HEK293 (cell line): ENCODE results near the gene ABCG8.

Source experiments
- CTCF ChIA-PET: fragments of 350-600 bp; formaldehyde crosslinking; extraction: SDS; loops from one replicate; lab custom pipeline; 2021; ENCODE audit warnings: antibody characterized with exemption; lab: Yijun Ruan, JAX
- POLR2A ChIA-PET: fragments of 300-600 bp; formaldehyde crosslinking; extraction: SDS; loops from one replicate; lab custom pipeline; 2020; ENCODE audit warnings: antibody characterized with exemption, inconsistent platforms; lab: Yijun Ruan, JAX
- H3K27ac ChIP-seq: fragments of 200-500 bp; sonication (Bioruptor generic); 2 replicates; pipeline ENCODE4 v1.5.1; 2014; ENCODE audit warnings: low read depth, low read length, control low read depth, inconsistent platforms; ENCODE audit errors: extremely low read depth
- H3K36me3 ChIP-seq, 2 experiments: fragments of 200-500 bp in 1 of 2; sonication (Bioruptor generic) in 1 of 2; 1 replicate in 1 of 2; 2 replicates in 1 of 2; pipeline ENCODE4 v1.5.1; 2014 to 2017; ENCODE audit warnings: inconsistent platforms in 2 of 2, low read length in 2 of 2; ENCODE audit not compliant: control insufficient read depth in 2 of 2, insufficient read depth in 1 of 2
- H3K4me1 ChIP-seq: fragments of 200-500 bp; sonication (Bioruptor generic); 2 replicates; pipeline ENCODE4 v1.5.1; 2014; ENCODE audit warnings: mild to moderate bottlenecking, low read length, inconsistent platforms; ENCODE audit not compliant: control insufficient read depth, insufficient read depth
- H3K4me3 ChIP-seq: 2 replicates; pipeline ENCODE4 v1.5.1; 2011; ENCODE audit warnings: low read depth, mild to moderate bottlenecking, control low read depth, low read length, moderate library complexity
- H3K9me3 ChIP-seq: fragments of 200-500 bp; sonication (Bioruptor generic); 2 replicates; pipeline ENCODE4 v1.5.1; 2014; ENCODE audit warnings: low read depth, low read length, inconsistent platforms; ENCODE audit not compliant: control insufficient read depth, insufficient read depth
- GLIS1 ChIP-seq: fragments of 450-650 bp; formaldehyde crosslinking; IDR thresholded peaks from 2 replicates; pipeline ENCODE4 v1.5.1; 2016; ENCODE audit warnings: missing biosample characterization, missing genetic modification characterization
- HOXA7 ChIP-seq: sonication (generic); formaldehyde crosslinking; IDR thresholded peaks from 2 replicates; pipeline ENCODE4 v1.8.1; 2022; ENCODE audit warnings: missing genetic modification reagents, borderline replicate concordance
- MEIS1 ChIP-seq: sonication (generic); formaldehyde crosslinking; IDR thresholded peaks from 2 replicates; pipeline ENCODE4 v1.8.1; 2022; ENCODE audit warnings: missing genetic modification reagents, mild to moderate bottlenecking, borderline replicate concordance
- RBAK ChIP-seq: fragments of 450-650 bp; formaldehyde crosslinking; IDR thresholded peaks from 2 replicates; pipeline ENCODE4 v1.5.1; 2016; ENCODE audit warnings: missing biosample characterization, missing genetic modification characterization
- WT1 ChIP-seq: fragments of 450-650 bp; formaldehyde crosslinking; IDR thresholded peaks from 2 replicates; pipeline ENCODE4 v1.5.1; 2016; ENCODE audit warnings: missing biosample characterization, missing genetic modification characterization
- ZBTB48 ChIP-seq: fragments of 450-650 bp; formaldehyde crosslinking; IDR thresholded peaks from 2 replicates; pipeline ENCODE4 v1.5.1; 2016; ENCODE audit warnings: missing biosample characterization, missing genetic modification characterization
- ZNF112 ChIP-seq: fragments of 450-650 bp; formaldehyde crosslinking; IDR thresholded peaks from 2 replicates; pipeline ENCODE4 v1.5.0; 2017; ENCODE audit warnings: missing biosample characterization, missing genetic modification characterization
- ZNF132 ChIP-seq: fragments of 450-650 bp; formaldehyde crosslinking; IDR thresholded peaks from 2 replicates; pipeline ENCODE4 v1.5.1; 2017; ENCODE audit warnings: missing biosample characterization, missing genetic modification characterization, borderline replicate concordance
- ZNF133 ChIP-seq: fragments of 450-650 bp; formaldehyde crosslinking; IDR thresholded peaks from 2 replicates; pipeline ENCODE4 v1.5.1; 2016; ENCODE audit warnings: missing biosample characterization, missing genetic modification characterization
- ZNF157 ChIP-seq: fragments of 450-650 bp; formaldehyde crosslinking; IDR thresholded peaks from 2 replicates; pipeline ENCODE4 v1.5.1; 2016; ENCODE audit warnings: missing biosample characterization, missing genetic modification characterization
- ZNF175 ChIP-seq: fragments of 450-650 bp; formaldehyde crosslinking; IDR thresholded peaks from 2 replicates; pipeline ENCODE4 v1.5.1; 2016; ENCODE audit warnings: missing biosample characterization, missing genetic modification characterization
- ZNF341 ChIP-seq: fragments of 450-650 bp; formaldehyde crosslinking; IDR thresholded peaks from 2 replicates; pipeline ENCODE4; 2016; ENCODE audit warnings: low read depth, missing biosample characterization, missing genetic modification characterization
- ZNF548 ChIP-seq: fragments of 450-650 bp; formaldehyde crosslinking; IDR thresholded peaks from 2 replicates; pipeline ENCODE4 v1.5.1; 2016; ENCODE audit warnings: missing biosample characterization, missing genetic modification characterization
- ZNF560 ChIP-seq: fragments of 450-650 bp; formaldehyde crosslinking; IDR thresholded peaks from 2 replicates; pipeline ENCODE4 v1.5.1; 2017; ENCODE audit warnings: missing biosample characterization, missing genetic modification characterization, borderline replicate concordance
- ZNF585B ChIP-seq: fragments of 450-650 bp; formaldehyde crosslinking; IDR thresholded peaks from 2 replicates; pipeline ENCODE4 v1.5.1; 2016; ENCODE audit warnings: missing biosample characterization, missing genetic modification characterization
- ZNF660 ChIP-seq: fragments of 450-650 bp; IDR thresholded peaks from 2 replicates; pipeline ENCODE4 v1.5.1; 2018; ENCODE audit warnings: missing biosample characterization, mild to moderate bottlenecking, missing genetic modification characterization
- ZNF677 ChIP-seq: fragments of 450-650 bp; IDR thresholded peaks from 2 replicates; pipeline ENCODE4 v1.5.0; 2018; ENCODE audit warnings: missing biosample characterization, mild to moderate bottlenecking, missing genetic modification characterization, moderate library complexity
- ZNF76 ChIP-seq: fragments of 450-650 bp; formaldehyde crosslinking; IDR thresholded peaks from 2 replicates; pipeline ENCODE4; 2016; ENCODE audit warnings: low read depth, missing biosample characterization, missing genetic modification characterization, borderline replicate concordance
- ZSCAN30 ChIP-seq: fragments of 450-650 bp; IDR thresholded peaks from 2 replicates; pipeline ENCODE4 v1.5.1; 2018; ENCODE audit warnings: missing biosample characterization, mild to moderate bottlenecking, missing genetic modification characterization, moderate library complexity
- TF ChIP-seq, protein P1 (sequence below): fragments of 450-650 bp; IDR thresholded peaks from 2 replicates; pipeline ENCODE4 v1.5.1; 2018; ENCODE audit warnings: missing biosample characterization, missing genetic modification characterization
- TF ChIP-seq, protein P2 (sequence below): fragments of 450-650 bp; formaldehyde crosslinking; IDR thresholded peaks from 2 replicates; pipeline ENCODE4 v1.5.1; 2017; ENCODE audit warnings: missing biosample characterization, missing genetic modification characterization
- TF ChIP-seq, protein P3 (sequence below): fragments of 450-650 bp; formaldehyde crosslinking; IDR thresholded peaks from 2 replicates; pipeline ENCODE4 v1.5.1; 2016; ENCODE audit warnings: missing biosample characterization, missing genetic modification characterization
- TF ChIP-seq, protein P4 (sequence below): fragments of 450-650 bp; formaldehyde crosslinking; conservative IDR thresholded peaks from 2 replicates; pipeline ENCODE4 v1.5.1; 2016; ENCODE audit warnings: low read depth, missing biosample characterization, missing genetic modification characterization
- TF ChIP-seq, protein P5 (sequence below): fragments of 450-650 bp; formaldehyde crosslinking; IDR thresholded peaks from 2 replicates; pipeline ENCODE4 v1.5.1; 2017; ENCODE audit warnings: missing biosample characterization, missing genetic modification characterization
- TF ChIP-seq, protein P6 (sequence below): fragments of 450-650 bp; formaldehyde crosslinking; IDR thresholded peaks from 2 replicates; pipeline ENCODE4 v1.5.1; 2017; ENCODE audit warnings: missing biosample characterization, mild to moderate bottlenecking, missing genetic modification characterization, moderate library complexity

The ABCG8 gene

DNA sequence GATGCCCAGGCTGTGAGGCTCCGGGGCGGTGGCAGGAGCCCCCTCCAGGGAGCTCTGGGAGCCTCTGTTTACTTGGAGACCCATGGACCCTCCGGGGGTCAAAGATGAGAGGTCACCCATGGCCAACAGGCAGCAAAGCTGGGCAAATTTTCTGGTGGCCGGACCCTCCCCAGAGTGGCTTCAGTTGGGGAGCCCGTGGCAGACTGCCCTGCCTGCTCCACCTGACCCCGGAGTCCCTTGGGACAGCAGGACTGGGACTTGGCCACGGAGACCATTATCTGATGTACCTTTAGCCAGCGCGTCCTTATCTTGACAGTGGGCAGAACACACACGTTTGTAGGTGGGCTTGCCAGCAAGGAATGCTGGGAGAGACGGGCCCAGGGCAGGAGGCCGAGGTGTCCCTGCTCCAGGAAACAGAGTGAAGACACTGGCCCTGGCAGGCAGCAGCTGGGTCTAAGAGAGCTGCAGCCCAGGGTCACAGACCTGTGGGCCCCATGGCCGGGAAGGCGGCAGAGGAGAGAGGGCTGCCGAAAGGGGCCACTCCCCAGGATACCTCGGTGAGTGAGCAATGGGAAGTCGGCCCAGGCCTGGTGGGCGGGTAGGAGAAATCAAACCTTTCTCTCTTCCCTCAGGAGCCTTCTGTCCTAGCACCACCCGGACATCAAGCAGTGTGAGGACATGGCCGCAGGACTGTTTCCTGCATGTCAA lies at the start of gene ABCG8, which contains the start of gene ABCG5:
Gene ABCG8 (plus strand): TSS at position 412 of the 708 bp plus-strand sequence. CDS start 83 bp downstream, at position 495.
Gene ABCG5 (minus strand): TSS at position 280 of the 708 bp plus-strand sequence. CDS start 160 bp downstream, at position 120.
- H3K27ac ChIP-seq = no peak within 1 kb of the TSS
- TF ChIP-seq ZSCAN30 (tag by site-specific recombination) (no peak), HOXA7 (CRISPR knock-in tag) (no peak), ZNF341 (tag by site-specific recombination) (no peak), ZBTB48 (tag by site-specific recombination) (no peak), MEIS1 (CRISPR knock-in tag) (no peak), ZNF585B (tag by site-specific recombination) (no peak), ZNF677 (tag by site-specific recombination) (no peak), WT1 (tag by site-specific recombination) (no peak), ZNF76 (tag by site-specific recombination) (no peak), ZNF175 (tag by site-specific recombination) (no peak)
- TF ChIP-seq, protein P1, sequence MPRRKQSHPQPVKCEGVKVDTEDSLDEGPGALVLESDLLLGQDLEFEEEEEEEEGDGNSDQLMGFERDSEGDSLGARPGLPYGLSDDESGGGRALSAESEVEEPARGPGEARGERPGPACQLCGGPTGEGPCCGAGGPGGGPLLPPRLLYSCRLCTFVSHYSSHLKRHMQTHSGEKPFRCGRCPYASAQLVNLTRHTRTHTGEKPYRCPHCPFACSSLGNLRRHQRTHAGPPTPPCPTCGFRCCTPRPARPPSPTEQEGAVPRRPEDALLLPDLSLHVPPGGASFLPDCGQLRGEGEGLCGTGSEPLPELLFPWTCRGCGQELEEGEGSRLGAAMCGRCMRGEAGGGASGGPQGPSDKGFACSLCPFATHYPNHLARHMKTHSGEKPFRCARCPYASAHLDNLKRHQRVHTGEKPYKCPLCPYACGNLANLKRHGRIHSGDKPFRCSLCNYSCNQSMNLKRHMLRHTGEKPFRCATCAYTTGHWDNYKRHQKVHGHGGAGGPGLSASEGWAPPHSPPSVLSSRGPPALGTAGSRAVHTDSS (tag by site-specific recombination) = no peak
- TF ChIP-seq, protein P2, sequence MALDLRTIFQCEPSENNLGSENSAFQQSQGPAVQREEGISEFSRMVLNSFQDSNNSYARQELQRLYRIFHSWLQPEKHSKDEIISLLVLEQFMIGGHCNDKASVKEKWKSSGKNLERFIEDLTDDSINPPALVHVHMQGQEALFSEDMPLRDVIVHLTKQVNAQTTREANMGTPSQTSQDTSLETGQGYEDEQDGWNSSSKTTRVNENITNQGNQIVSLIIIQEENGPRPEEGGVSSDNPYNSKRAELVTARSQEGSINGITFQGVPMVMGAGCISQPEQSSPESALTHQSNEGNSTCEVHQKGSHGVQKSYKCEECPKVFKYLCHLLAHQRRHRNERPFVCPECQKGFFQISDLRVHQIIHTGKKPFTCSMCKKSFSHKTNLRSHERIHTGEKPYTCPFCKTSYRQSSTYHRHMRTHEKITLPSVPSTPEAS (tag by site-specific recombination) = no peak
- TF ChIP-seq, protein P3, sequence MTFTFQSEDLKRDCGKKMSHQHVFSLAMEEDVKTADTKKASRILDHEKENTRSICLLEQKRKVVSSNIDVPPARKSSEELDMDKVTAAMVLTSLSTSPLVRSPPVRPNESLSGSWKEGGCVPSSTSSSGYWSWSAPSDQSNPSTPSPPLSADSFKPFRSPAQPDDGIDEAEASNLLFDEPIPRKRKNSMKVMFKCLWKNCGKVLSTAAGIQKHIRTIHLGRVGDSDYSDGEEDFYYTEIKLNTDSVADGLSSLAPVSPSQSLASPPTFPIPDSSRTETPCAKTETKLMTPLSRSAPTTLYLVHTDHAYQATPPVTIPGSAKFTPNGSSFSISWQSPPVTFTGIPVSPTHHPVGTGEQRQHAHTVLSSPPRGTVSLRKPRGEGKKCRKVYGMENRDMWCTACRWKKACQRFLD (tag by site-specific recombination) = no peak
- TF ChIP-seq, protein P4, sequence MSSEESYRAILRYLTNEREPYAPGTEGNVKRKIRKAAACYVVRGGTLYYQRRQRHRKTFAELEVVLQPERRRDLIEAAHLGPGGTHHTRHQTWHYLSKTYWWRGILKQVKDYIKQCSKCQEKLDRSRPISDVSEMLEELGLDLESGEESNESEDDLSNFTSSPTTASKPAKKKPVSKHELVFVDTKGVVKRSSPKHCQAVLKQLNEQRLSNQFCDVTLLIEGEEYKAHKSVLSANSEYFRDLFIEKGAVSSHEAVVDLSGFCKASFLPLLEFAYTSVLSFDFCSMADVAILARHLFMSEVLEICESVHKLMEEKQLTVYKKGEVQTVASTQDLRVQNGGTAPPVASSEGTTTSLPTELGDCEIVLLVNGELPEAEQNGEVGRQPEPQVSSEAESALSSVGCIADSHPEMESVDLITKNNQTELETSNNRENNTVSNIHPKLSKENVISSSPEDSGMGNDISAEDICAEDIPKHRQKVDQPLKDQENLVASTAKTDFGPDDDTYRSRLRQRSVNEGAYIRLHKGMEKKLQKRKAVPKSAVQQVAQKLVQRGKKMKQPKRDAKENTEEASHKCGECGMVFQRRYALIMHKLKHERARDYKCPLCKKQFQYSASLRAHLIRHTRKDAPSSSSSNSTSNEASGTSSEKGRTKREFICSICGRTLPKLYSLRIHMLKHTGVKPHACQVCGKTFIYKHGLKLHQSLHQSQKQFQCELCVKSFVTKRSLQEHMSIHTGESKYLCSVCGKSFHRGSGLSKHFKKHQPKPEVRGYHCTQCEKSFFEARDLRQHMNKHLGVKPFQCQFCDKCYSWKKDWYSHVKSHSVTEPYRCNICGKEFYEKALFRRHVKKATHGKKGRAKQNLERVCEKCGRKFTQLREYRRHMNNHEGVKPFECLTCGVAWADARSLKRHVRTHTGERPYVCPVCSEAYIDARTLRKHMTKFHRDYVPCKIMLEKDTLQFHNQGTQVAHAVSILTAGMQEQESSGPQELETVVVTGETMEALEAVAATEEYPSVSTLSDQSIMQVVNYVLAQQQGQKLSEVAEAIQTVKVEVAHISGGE (tag by site-specific recombination) = no peak
- H3K4me3 ChIP-seq = no peak within 1 kb of the TSS
- ChIA-PET CTCF (no interaction called here), POLR2A (no interaction called here)
- H3K9me3 ChIP-seq = no peaks in the 10 kb centered on the region
- H3K4me1 ChIP-seq = no peaks in the 10 kb centered on the region
- H3K36me3 ChIP-seq = no peaks in the 10 kb centered on the region

DNA sequence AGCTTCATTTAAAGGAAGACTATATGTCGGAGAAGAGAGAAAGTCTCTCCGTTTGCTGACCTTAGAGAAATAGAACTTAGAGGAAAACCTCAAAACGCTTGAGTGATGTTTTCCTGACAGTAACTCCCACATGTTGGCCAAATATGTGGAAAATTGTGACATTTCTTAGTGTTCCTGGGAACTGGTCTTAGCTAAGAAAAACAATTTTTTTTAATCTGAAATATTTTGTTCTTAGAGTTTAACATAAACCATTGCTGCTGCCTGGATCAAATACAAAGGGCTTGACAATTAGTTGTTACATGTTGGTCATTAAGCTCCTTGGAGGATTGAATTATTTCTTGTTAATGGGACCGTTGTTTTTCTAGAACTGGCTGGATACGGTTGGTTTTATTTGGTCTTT lies 48.6 kb upstream of the ABCG8 start:
- H3K4me1 ChIP-seq = no peaks in the 10 kb centered on the region
- H3K36me3 ChIP-seq = peaks cover 9 to 34% of the 10 kb centered on the region in 2 experiments; a peak in 2 of 3 replicates
- CTCF ChIA-PET = interaction anchor here (0.6 to 1.4 kb wide), 3 partner anchors 9 to 182 kb away, joined by 3 to 4 read pairs (median 3); no protein-coding TSS in a partner anchor
- H3K4me3 ChIP-seq = no peak overlapping the region
- no peaks in the 10 kb centered on the region for H3K9me3 ChIP-seq
- H3K27ac ChIP-seq = no peak overlapping the region
- POLR2A ChIA-PET = interaction anchor here (1.3 kb wide), 1 partner anchor 19 kb away, joined by 3 read pairs; no protein-coding TSS in a partner anchor
- TF ChIP-seq ZNF548 = no peak
- TF ChIP-seq GLIS1 = no peak
- no peak for TF ChIP-seq ZNF112 (tag by site-specific recombination)
- TF ChIP-seq ZNF132 (tag by site-specific recombination) = no peak
- TF ChIP-seq ZNF157 (tag by site-specific recombination) = no peak
- no peak for TF ChIP-seq RBAK (tag by site-specific recombination)
- TF ChIP-seq, protein P5, sequence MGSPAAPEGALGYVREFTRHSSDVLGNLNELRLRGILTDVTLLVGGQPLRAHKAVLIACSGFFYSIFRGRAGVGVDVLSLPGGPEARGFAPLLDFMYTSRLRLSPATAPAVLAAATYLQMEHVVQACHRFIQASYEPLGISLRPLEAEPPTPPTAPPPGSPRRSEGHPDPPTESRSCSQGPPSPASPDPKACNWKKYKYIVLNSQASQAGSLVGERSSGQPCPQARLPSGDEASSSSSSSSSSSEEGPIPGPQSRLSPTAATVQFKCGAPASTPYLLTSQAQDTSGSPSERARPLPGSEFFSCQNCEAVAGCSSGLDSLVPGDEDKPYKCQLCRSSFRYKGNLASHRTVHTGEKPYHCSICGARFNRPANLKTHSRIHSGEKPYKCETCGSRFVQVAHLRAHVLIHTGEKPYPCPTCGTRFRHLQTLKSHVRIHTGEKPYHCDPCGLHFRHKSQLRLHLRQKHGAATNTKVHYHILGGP (tag by site-specific recombination) = no peak
- TF ChIP-seq, protein P6, sequence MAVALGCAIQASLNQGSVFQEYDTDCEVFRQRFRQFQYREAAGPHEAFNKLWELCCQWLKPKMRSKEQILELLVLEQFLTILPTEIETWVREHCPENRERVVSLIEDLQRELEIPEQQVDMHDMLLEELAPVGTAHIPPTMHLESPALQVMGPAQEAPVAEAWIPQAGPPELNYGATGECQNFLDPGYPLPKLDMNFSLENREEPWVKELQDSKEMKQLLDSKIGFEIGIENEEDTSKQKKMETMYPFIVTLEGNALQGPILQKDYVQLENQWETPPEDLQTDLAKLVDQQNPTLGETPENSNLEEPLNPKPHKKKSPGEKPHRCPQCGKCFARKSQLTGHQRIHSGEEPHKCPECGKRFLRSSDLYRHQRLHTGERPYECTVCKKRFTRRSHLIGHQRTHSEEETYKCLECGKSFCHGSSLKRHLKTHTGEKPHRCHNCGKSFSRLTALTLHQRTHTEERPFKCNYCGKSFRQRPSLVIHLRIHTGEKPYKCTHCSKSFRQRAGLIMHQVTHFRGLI (tag by site-specific recombination) = no peak
- no peak for TF ChIP-seq ZNF133 (tag by site-specific recombination)
- TF ChIP-seq ZNF560 (tag by site-specific recombination) = no peak
- TF ChIP-seq ZNF660 (tag by site-specific recombination) = no peak
